GM15510 (cell line): ENCODE data around the gene SLC25A4.
A peak's percentile ranks its signal among the peaks of the same experiment; 100 is the strongest.

Source experiments
- POLR2A ChIP-seq: IDR thresholded peaks from 3 replicates; pipeline ENCODE4 v1.6.1; 2011; ENCODE audit warnings: borderline replicate concordance; ENCODE audit not compliant: insufficient read length; ENCODE audit errors: extremely low read depth

SLC25A4 gene

DNA sequence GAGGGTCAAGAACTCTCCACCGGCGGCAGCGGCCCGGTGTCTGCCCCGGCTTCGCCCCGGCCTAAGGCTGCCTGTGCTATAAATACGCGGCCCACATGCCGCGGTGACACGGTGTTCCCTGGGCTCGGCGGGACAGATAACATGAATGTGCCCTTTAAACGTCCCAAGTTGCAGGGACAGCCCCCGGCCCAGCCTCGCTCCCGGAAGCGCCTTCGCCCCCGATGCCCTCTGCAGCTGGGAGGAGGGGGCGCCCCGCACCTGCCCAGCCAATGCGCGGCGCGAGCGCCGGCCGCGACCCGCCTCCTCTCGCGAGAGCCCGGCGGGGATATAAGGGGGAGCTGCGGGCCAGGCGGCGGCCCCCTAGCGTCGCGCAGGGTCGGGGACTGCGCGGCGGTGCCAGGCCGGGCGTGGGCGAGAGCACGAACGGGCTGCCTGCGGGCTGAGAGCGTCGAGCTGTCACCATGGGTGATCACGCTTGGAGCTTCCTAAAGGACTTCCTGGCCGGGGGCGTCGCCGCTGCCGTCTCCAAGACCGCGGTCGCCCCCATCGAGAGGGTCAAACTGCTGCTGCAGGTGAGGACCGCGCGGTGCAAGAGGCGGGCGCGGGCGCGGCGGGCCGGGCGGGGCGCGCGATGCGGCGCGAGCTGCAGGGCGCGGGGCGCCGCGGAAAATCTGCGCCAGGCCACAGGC is at the start of gene SLC25A4:
Gene SLC25A4 (plus strand): TSS at position 355 of the 689 bp plus-strand sequence. CDS start 107 bp downstream, at position 462.
- peak; percentile 99 for TF ChIP-seq POLR2A

DNA sequence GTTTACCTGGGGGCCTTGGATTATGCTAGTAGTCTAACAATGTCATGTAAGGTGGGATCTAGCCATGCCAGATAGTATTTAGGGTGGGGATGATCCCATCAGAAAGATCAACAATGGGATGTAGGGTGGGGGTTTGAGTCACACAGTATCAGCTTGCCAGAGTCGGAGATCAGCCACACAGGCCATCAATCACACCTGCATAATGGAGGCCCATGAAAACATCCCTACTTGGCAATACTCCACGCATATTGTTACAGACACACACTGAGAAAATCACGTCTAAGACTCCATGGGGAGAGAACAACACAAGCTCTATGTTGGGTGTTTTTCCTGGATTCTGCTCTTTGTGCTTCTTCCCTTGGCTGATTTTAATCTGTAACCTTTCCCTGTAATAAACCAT is 49.5 kb upstream of the SLC25A4 start:
- TF ChIP-seq POLR2A: no peak

DNA sequence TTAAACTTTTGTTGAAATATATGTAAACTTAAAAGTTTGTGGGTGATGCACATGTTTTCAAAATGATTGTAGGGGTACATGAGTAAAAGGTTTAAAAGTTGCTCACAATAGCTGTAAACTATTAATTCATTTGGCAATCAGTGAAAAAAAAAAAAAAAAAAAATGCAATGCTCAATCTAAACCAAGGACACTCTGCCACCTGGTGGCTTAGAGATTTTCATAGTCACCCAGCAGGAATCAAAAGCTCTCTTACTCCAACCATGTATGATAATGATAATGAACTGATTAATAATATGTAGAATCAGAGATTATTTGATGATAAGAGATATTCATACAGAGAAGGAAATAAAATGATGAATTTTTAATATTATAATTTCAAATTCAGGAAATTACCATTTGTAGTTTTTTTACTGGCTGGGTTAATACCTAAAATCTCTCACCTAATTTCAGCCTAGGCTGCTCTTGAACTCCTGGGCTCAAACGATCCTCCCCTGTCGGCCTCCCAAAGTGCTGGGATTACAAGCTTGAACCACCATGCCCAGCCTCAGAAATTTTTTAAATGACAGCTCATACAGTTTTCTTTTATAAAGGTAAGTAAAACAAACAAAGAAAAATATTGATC is 46.9 kb upstream of the SLC25A4 start:
- no peak for TF ChIP-seq POLR2A

DNA sequence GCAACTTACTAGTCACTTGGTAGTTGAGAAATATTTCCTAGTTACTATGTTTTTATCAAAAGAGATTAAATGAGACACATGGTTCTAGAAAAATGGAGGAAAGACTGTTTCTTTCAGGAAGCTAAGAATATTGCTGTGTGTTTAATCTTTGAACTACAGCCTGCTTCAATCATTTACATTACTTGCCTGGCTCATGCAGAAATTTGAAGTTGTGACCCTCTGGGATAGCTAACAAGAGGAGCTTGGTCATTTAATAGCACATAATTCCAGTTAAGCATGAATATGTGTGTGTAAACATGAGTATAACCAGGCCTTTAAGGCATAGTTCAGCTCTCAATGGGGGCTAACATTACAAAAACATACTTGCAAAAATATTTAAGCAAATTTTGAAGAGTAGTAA is 44.6 kb upstream of the SLC25A4 start:
- TF ChIP-seq POLR2A: no peak

DNA sequence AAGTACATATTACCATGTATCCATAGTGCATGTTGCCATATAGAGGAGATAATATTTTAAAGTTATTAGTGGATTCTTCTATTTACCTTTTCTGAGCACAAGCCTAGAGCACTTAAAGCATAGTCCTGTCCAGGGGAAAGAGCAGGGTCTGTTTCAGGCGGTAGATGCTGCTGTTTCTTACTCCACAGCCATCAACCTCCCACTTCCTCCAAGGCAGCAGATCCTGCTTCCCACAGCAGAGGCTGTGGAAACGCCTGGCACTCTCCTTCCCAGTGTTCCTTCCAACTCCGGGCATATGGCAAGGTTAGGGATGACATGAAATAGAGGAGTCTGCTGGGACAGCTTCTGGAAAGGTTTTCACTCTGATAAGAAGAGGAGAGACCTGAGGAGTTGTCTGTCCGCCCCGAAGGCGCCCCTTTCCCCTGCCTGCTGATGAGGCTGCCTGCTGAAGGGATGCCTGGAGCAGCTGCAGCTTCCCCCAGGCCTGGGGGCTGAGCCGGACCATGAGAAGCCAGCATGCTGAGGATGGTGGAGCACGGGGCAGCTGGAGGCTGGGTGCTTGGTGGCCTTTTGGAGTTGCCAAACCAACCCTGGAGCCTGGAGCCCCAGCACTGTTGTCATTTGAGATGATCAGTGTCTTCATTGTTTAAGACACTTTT is 43.9 kb upstream of the SLC25A4 start:
- TF ChIP-seq POLR2A: no peak

DNA sequence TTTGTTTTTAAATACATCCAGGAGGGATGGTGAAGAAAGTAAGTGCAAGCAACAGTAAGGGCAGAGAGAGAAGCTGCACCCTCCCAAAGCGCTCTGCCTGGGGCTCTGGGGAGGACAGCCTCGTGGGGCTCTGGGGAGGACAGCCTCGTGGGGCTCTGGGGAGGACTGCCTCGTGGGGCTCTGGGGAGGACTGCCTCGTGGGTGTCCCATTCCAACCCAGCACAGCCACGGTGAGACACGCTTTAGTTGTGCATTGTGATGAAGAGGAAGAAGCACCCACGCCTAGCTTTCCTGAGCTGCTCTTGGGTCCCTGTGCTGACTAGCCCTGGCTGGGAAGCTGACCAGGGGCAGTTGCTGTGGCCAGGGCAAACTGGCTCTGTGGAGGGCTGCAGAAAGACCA is 43.1 kb upstream of the SLC25A4 start:
- no peak for TF ChIP-seq POLR2A

DNA sequence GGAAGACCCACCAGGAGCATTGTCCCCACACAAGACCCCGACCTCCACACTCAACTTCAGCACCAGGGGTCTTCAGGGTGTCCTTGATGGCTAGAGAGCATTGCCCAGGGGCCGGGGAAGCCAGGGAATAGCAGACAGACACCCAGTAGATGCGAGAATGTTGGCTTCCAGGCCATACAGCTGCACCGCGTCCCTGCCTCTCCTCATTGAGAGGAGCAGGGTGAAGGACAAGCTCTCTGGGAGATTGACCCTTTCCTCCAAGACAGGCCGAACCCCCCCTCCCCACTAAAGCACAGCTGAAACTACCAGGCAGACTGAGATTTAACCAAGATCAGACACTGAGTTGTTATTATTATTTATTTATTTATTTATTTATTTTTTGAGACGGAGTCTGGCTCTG is 42.6 kb upstream of the SLC25A4 start:
- TF ChIP-seq POLR2A: no peak

DNA sequence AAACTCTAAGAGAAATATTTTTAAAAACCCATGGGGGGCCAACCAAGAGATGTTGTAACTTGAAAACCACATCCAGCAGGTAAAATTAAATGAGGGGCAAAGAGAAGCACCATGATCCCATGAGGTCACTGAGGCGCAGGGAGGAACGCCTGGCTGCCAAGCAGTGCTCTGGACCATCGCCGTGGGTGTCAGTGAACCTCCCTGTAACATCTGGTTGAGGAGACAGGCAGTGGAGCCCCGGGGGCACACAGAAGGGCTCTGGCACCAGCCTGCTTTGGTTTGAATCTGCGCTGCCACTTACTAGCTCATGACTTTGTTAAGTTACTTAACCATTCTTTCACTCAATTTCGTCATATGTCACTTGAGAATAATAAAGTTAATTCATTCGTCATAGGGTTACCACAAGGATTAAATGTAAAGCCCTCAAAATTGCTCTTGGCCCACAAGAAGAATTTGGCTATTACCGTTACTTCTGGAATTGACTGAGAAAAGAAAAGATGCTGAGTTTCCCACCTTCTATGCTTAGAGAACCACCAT is 41.6 kb upstream of the SLC25A4 start:
- no peak for TF ChIP-seq POLR2A

DNA sequence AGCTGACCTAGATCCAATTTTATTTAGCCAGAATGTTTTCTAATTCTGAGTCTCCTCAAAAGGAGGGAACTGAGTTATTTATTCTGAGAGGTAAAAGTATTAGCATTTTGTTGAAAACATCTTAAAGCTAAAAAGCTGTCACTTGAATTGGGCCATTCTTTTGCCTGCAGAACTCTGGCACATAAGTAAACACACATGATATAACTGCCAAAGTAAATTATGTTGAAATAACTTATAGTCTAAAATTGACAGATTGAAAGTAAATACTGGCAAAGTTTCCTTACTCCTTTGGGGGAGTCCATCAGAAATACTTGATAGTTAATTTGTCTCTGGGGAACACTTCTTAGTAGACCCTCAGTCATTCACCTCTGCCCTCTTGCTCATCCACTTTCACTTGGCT is 38.3 kb upstream of the SLC25A4 start:
- no peak for TF ChIP-seq POLR2A

DNA sequence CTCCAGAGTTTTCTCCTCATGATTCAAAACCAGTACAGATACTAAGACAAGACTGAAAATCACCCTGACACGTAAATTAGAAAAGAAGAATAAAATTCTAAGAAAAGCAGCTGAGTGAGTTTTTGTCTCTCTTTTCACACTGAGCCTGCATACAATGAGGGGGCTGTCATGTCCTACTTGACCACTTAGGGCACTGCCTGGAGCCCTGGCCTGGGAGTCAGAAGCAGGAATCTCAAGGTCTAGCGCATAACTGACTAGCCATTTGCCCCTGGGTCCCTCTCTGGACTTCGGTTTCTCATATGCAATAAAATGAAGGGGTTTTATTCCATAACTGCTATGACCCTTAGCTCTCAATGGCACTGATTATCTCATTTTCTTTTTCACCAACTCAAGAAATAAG is 36.7 kb upstream of the SLC25A4 start:
- no peak for TF ChIP-seq POLR2A

DNA sequence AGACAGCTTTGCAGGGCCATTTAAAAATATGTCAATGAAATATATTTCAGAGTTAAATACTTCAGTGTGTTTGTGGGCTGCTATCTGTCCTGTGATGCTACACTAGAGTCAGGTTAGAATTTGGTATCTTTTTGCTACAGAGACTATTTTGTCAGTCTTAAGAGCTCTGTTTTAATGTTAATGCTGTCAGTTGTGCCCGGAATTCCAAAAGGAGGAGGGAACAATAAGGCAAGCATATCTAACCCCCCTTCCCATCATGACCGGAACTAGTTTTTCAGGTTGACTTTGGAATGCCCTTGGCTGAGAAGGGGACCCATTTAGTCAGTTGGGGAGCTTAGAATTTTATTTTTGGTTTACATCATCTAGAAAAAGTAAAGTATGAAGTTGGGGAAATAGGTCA is 34.9 kb upstream of the SLC25A4 start:
- no peak for TF ChIP-seq POLR2A

DNA sequence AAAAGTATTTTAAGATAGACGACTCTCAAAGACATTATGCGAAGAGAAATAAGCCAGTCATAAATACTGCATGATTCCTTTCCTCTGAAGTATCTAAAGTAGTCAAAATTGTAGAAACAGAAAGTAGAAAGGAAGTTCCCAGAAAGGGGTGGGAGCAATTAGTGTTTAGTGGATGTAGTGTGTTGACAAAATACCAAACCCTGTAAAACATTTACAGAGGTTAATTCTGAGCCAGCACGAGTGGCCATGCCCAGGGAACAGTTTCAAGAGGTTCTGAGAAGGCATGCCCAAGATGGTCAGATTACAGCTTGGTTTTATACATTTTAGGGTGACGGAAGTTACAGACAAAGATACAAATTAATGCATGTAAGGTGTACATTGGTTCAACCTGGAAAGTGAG is 34.4 kb upstream of the SLC25A4 start:
- TF ChIP-seq POLR2A: no peak

DNA sequence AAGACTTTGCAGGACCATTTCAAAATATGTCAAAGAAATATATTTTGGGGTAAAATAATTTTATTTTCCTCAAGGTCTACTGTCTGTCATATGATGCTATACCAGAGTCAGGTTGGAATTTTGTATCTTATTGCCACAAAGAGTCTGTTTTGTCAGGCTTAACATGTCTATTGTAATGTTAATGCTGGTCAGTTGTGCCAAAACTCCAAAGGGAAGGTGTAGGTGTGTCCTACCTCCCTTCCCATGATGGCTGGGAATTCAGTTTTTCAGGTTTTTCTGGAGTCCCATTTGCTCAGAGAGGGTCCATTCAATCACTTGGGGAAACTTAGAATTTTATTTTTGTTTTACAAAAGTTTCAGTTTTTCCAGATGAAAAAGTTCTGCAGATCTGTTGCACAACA is 33.3 kb upstream of the SLC25A4 start:
- no peak for TF ChIP-seq POLR2A

DNA sequence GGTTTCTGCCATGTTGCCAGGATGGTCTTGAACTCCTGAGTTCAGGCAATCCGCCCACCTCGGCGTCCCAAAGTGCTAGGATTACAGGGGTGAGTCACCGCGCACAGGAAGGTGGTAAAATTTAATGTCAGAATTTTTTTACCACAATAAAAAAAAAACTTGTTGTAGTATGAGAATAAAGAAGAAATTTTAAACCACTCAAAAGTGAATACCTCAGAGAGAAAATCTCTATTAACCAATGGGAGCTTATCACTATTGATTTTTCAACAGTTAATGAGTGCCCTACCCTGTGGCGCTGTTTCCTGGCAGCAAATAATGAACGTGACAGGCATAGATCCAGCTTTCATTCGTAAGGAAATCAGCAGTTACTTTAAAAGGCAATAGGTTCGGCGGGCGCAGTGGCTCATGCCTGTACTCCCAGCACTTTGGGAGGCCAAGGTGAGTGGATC is 32.7 kb upstream of the SLC25A4 start:
- TF ChIP-seq POLR2A: no peak

DNA sequence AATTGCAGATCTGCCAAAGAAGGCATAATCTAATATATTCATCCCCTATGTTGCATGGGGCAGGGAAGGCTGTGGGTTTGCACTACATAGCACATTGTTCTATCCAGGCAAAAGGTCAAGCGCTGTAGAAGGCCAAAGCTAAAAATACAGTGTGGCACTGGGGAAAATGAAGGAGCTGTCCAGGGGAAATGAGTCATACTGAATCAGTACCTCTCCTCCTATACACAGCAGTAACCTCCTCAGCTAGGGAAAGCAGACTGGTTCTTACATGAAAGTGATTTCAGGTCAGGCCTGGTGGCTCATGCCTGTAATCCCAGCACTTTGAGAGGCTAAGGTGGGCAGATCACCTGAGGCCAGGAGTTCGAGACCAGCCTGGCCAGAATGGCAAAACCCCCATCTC is 31.0 kb upstream of the SLC25A4 start:
- no peak for TF ChIP-seq POLR2A

DNA sequence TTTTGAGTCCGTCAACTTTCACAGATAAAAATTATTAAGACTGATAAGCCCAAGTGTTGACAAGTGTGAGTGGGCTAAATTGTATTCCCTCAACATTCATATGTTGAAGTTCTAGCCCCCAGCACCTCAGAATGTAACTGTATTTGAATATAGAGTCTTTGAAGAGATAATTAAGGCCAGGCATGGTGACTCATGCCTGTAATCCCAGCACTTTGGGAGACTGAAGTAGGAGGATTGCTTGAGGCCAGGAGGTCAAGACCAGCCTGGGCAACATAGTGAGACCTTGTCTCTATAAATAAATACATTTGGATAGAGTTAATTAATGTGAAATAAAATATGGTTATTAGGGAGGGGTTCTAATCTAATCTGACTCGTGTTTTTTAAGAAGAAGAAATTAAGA is 29.7 kb upstream of the SLC25A4 start:
- no peak for TF ChIP-seq POLR2A

DNA sequence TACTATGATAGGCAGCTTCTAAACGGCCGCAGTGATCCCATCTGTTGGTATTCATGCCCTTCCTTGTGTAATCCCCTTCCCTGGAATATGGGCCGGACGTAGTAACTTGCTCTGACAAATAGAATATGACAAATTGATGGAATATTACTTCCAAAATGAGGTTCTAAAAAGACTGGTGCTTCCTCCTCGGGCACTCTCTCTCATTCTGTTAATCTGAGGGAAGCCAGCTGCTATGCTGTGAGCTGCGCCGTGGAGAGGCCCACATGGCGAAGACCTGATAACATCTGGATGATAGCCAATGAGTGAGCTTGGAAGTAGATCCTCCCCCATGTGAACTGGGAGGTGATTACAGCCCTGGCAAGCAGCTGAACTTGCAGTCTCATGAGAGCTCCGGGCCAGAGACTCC is 27.2 kb upstream of the SLC25A4 start:
- no peak for TF ChIP-seq POLR2A
